Ascending aorta (tissue), 2 donors: ENCODE data around the gene SETD7. TPM values are rescaled to one million over a fixed set of nuclear protein-coding genes. Genes with fewer than 3 reads are reported as not detected.

ENCODE experiments used
- DNase-seq, 2 donors: peaks; one replicate each; pipeline ENCODE4 v3.0.0-alpha.2; 2019; ENCODE audit warnings: low spot score in 2 of 2
- H3K27ac ChIP-seq, 2 donors: fragments of 200-600 bp; sonication (generic); one replicate each; pipeline ENCODE4 v1.5.1; 2016 to 2017; ENCODE audit warnings: mild to moderate bottlenecking in 1 of 2
- H3K27me3 ChIP-seq: fragments of 200-600 bp; sonication (generic); one replicate; pipeline ENCODE4 v1.5.1; 2017
- H3K36me3 ChIP-seq, 2 donors: fragments of 200-600 bp; sonication (generic); one replicate each; pipeline ENCODE4 v1.5.1; 2016
- H3K4me1 ChIP-seq, 2 donors: fragments of 200-600 bp; sonication (generic); one replicate each; pipeline ENCODE4 v1.5.1; 2016 to 2017; ENCODE audit warnings: mild to moderate bottlenecking in 1 of 2
- H3K4me3 ChIP-seq, 2 donors: fragments of 200-600 bp; sonication (generic); one replicate each; pipeline ENCODE4 v1.5.1; 2016 to 2017; ENCODE audit warnings: mild to moderate bottlenecking in 1 of 2
- H3K9me3 ChIP-seq, 2 donors: fragments of 200-600 bp; sonication (generic); one replicate each; pipeline ENCODE4 v1.5.1; 2016
- intact Hi-C: fragments of 100-400 bp; cut with DNase I; formaldehyde crosslinking; loops from one replicate; pipeline ENCODE4 v1.15.1; 2023
- total RNA-seq: library from RNA; depleted of rRNA; stranded (reverse); fragments of >200 nt; gene quantifications from one replicate; pipeline ENCODE4 v1.1.0, GENCODE V29; 2016
- TF ChIP-seq, protein P1 (sequence below), 3 experiments: fragments of 200-600 bp in 2 of 3; fragments of 450-650 bp in 1 of 3; sonication (generic) in 2 of 3; IDR thresholded peaks; one replicate each; pipeline ENCODE4 v1.5.1; 2016 to 2019; ENCODE audit warnings: antibody characterized with exemption in 3 of 3, mild to moderate bottlenecking in 1 of 3, moderate library complexity in 1 of 3

The SETD7 gene
- total RNA-seq, 1 donor from 2014 or later, result 33.2 TPM

DNA sequence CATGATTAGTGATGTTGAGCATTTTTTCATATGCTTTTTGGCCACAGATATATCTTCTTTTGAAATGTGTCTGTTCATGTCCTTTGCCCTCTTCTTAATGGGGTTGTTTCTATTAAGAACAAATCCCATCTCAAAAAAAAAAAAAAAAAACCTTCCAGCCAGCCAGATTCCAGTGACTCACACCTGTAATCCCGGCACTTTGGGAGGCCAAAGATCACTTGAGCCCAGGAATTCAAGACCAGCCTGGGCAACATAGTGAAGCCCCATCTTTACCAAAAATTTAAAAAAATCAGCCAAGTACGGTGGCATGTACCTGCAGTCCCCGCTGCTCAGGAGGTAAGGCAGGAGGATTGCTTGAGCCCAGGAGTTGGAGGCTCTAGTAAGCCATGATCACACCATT is 97.0 kb downstream of the SETD7 start:
- intact Hi-C loops, result loop anchor here (5.0 to 10.0 kb wide), 5 partner anchors 38 to 1066 kb away; partner anchors contain the start of genes ELMOD2, MAML3 and SCOC
- TF ChIP-seq, protein P1, sequence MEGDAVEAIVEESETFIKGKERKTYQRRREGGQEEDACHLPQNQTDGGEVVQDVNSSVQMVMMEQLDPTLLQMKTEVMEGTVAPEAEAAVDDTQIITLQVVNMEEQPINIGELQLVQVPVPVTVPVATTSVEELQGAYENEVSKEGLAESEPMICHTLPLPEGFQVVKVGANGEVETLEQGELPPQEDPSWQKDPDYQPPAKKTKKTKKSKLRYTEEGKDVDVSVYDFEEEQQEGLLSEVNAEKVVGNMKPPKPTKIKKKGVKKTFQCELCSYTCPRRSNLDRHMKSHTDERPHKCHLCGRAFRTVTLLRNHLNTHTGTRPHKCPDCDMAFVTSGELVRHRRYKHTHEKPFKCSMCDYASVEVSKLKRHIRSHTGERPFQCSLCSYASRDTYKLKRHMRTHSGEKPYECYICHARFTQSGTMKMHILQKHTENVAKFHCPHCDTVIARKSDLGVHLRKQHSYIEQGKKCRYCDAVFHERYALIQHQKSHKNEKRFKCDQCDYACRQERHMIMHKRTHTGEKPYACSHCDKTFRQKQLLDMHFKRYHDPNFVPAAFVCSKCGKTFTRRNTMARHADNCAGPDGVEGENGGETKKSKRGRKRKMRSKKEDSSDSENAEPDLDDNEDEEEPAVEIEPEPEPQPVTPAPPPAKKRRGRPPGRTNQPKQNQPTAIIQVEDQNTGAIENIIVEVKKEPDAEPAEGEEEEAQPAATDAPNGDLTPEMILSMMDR (IDR thresholded peaks at IDR 0.05), result no peak
- H3K36me3 ChIP-seq, result no peaks in the 10 kb centered on the region
- DNase-seq, result no peak
- H3K9me3 ChIP-seq, result no peaks in the 10 kb centered on the region
- H3K27ac ChIP-seq, result no peak overlapping the region
- H3K4me1 ChIP-seq, result peaks cover 3 to 24% of the 10 kb centered on the region in 2 donors
- no peaks in the 10 kb centered on the region for H3K27me3 ChIP-seq
- no peak overlapping the region for H3K4me3 ChIP-seq

DNA sequence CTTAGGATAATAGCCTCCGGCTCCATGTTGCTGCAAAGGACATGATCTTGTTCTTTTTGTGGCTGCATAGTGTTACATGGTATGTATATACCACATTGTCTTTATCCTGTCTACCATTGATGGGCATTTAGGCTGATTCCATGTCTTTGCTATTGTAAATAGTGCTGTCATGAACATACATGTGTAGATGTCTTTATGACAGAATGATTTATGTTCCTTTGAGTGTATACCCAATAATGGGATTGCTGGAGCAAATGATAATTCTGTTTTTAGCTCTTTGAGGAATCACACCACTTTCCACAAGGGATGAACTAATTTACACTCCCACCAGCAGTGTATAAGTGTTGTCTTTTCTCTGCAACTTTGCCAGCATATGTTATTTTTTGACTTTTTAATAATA is 97.5 kb downstream of the SETD7 start:
- H3K4me1 ChIP-seq, result peaks cover 3 to 23% of the 10 kb centered on the region in 2 donors
- intact Hi-C loops, result loop anchor here (5.0 to 10.0 kb wide), 5 partner anchors 39 to 1066 kb away; partner anchors contain the start of genes ELMOD2, MAML3 and SCOC
- TF ChIP-seq, protein P1 (IDR thresholded peaks at IDR 0.05), result no peak
- H3K27me3 ChIP-seq, result no peaks in the 10 kb centered on the region
- peak overlapping the region in 1 of 2 donors; percentile 93 for H3K4me3 ChIP-seq
- DNase-seq, result no peak
- no peak overlapping the region for H3K27ac ChIP-seq
- H3K36me3 ChIP-seq, result no peaks in the 10 kb centered on the region
- H3K9me3 ChIP-seq, result no peaks in the 10 kb centered on the region

DNA sequence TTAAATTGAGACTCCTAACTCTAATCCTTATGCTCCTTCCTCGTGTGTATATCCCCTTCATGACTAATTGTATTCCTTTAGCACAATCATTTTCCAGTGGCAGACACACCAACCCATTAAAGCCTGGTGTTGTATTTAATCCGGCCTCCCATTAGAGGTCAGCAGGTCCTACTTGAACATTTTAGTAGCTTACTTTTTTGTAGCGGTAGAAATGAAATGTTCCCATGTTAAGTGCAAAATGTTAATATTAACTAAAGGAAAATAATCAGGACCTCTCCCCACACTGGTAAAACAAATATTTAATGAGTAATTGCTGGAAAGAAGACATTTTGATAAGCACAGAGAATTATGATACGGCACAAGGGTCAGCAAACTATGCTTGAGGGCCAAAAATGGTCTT is 98.7 kb downstream of the SETD7 start:
- Histone ChIP-seq H3K27me3 (no peaks in the 10 kb centered on the region), H3K27ac (no peak overlapping the region), H3K36me3 (no peaks in the 10 kb centered on the region), H3K4me1 (peaks cover 7 to 27% of the 10 kb centered on the region in 2 donors), H3K9me3 (no peaks in the 10 kb centered on the region), H3K4me3 (peak overlapping the region; percentile 92 to 93)
- intact Hi-C loops, result loop anchor here (5.0 to 10.0 kb wide), 5 partner anchors 40 to 1067 kb away; partner anchors contain the start of genes ELMOD2, MAML3 and SCOC
- TF ChIP-seq, protein P1 (IDR thresholded peaks at IDR 0.05), result peak in 1 of 3 experiments; percentile 20
- DNase-seq, result no peak

DNA sequence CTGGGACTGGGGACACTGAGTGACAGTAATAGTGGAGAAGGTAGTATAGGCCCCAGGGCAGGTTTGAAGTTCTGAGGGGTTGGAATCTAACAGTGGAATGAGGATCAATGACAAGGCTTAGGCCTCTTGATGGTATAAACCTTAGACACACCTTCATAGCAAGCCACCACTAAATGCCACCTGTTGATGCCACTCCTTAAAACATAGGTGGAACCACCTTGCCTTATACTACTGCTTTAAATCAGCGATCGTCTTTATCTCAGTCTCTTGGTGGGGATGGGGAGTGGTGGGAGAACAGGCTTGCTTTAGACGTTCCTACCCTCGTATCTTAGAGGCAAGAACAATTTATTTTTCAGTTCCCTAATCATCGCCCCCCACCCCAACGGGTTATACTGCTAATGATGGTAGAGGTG is 100.9 kb downstream of the SETD7 start:
- H3K4me1 ChIP-seq, result peaks cover 7 to 26% of the 10 kb centered on the region in 2 donors
- H3K4me3 ChIP-seq, result peak overlapping the region; percentile 92 to 93
- H3K36me3 ChIP-seq, result no peaks in the 10 kb centered on the region
- intact Hi-C loops, result loop anchor here (5.0 to 10.0 kb wide), 5 partner anchors 42 to 1070 kb away; partner anchors contain the start of genes ELMOD2, MAML3 and SCOC
- no peak for DNase-seq
- no peaks in the 10 kb centered on the region for H3K27me3 ChIP-seq
- peak overlapping the region; percentile 94 to 98 for H3K27ac ChIP-seq
- TF ChIP-seq, protein P1 (IDR thresholded peaks at IDR 0.05), result no peak
- no peaks in the 10 kb centered on the region for H3K9me3 ChIP-seq

DNA sequence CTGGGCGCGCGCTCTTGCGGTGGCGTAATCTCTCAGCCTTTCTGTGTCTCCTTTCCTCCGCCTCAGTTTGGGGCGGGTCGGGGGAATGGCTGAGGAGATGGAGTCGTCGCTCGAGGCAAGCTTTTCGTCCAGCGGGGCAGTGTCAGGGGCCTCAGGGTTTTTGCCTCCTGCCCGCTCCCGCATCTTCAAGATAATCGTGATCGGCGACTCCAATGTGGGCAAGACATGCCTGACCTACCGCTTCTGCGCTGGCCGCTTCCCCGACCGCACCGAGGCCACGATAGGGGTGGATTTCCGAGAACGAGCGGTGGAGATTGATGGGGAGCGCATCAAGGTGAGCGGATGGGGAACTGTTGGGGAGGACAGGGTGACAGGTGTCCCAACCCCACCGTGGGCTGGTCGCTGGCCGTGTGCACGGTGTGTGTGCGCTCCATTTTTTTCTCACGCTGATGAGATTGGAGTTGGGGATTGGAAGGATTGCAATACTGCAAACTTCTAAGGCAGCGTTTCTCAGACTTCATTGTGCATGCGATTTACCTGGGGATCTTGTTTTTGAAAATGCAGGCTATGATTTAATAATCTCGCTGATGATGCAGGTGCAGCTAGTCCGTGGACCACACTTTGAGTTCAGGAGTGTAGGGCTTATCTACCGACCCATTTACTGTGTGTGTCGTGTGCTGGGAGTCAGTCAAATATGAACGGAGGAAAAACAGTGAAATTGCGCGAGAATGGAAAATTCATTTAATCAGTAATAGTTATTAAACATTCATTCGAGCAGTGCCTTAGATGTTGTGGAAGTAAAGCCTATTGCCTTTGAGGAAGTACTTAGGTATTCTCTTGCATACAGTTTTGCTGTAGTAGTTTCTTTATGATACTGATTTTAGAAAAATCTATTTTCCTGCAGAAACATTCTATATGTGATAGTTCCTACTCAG is 101.6 kb downstream of the SETD7 start, which contains the start of gene RAB33B:
Gene RAB33B, plus strand, starts transcription at position 11 of the 935 bp plus-strand sequence. Its CDS starts 75 bp downstream, at position 86.
- Histone ChIP-seq H3K36me3 (no peaks in the 10 kb centered on the region), H3K4me3 (peak within 1 kb of the TSS; percentile 92 to 93), H3K27me3 (no peaks in the 10 kb centered on the region), H3K4me1 (peaks cover 7 to 26% of the 10 kb centered on the region in 2 donors), H3K9me3 (no peaks in the 10 kb centered on the region), H3K27ac (peak within 1 kb of the TSS; percentile 94 to 98)
- TF ChIP-seq, protein P1 (IDR thresholded peaks at IDR 0.05), result no peak
- peak in 1 of 2 donors; percentile 96 for DNase-seq
- intact Hi-C loops, result loop anchor here (5.0 to 10.0 kb wide), 7 partner anchors 43 to 1070 kb away; partner anchors contain the start of genes ELMOD2, MAML3, NOCT and SCOC
